H1 (cell line): ENCODE results near the gene MRPL55. TPM values are rescaled to one million over a fixed set of nuclear protein-coding genes. Genes with fewer than 3 reads are reported as not detected.

ENCODE experiments used
- CTCF ChIA-PET: fragments of 300-600 bp; sonication (Branson Sonifier 250); formaldehyde crosslinking; loops from one replicate; lab custom pipeline; 2021; ENCODE audit not compliant: partially characterized antibody; lab: Charles Lee
- POLR2A ChIA-PET: fragments of 300-600 bp; sonication (Branson Sonifier 250); formaldehyde crosslinking; loops from one replicate; lab custom pipeline; 2021; ENCODE audit warnings: inconsistent platforms; ENCODE audit not compliant: partially characterized antibody; lab: Charles Lee
- DNase-seq, 2 experiments: peaks; one replicate each; pipeline versions ENCODE4 v3.0.0 to v3.0.0-alpha.2; 2010 to 2022; ENCODE audit warnings: low spot score in 2 of 2, low read depth in 1 of 2, mixed read lengths in 1 of 2
- FAIRE-seq: peaks from 2 replicates; lab custom pipeline; 2011; peaks lifted over from hg19 to GRCh38; lab: Jason Lieb, UNC
- H2AFZ ChIP-seq: 2 replicates; pipeline ENCODE4 v1.8.1; 2012; ENCODE audit warnings: low read length, inconsistent platforms
- H2AK5ac ChIP-seq: 2 replicates; pipeline ENCODE4 v1.6.1; 2013; ENCODE audit warnings: low read depth, low read length
- H2BK120ac ChIP-seq: replicated peaks from 2 replicates; pipeline ENCODE3; 2013; ENCODE audit warnings: low read depth, low read length, inconsistent platforms
- H2BK12ac ChIP-seq: 2 replicates; pipeline ENCODE4 v1.6.1; 2013; ENCODE audit warnings: low read depth, low read length
- H2BK15ac ChIP-seq: 2 replicates; pipeline ENCODE4 v1.6.1; 2013; ENCODE audit warnings: low read length
- H2BK20ac ChIP-seq: 2 replicates; pipeline ENCODE4 v1.6.1; 2013; ENCODE audit warnings: low read length
- H2BK5ac ChIP-seq: 2 replicates; pipeline ENCODE4 v1.6.1; 2013; ENCODE audit warnings: low read depth, low read length
- H3K14ac ChIP-seq: 2 replicates; pipeline ENCODE4 v1.6.1; 2013; ENCODE audit warnings: inconsistent platforms; ENCODE audit not compliant: insufficient read length
- H3K18ac ChIP-seq: 2 replicates; pipeline ENCODE4 v1.6.1; 2013; ENCODE audit warnings: low read length; ENCODE audit errors: extremely low read depth
- H3K23ac ChIP-seq: 2 replicates; pipeline ENCODE4 v1.6.1; 2013; ENCODE audit warnings: inconsistent platforms; ENCODE audit not compliant: insufficient read length
- H3K23me2 ChIP-seq: 2 replicates; pipeline ENCODE4 v1.6.1; 2013; ENCODE audit warnings: low read depth, low read length
- H3K27ac ChIP-seq: 2 replicates; pipeline ENCODE4 v1.6.1; 2011; ENCODE audit warnings: low read depth, low read length, inconsistent platforms
- H3K27me3 ChIP-seq, 4 experiments: replicated peaks in 1 of 4; 1 replicate in 1 of 4; 2 replicates in 3 of 4; pipeline versions ENCODE4 v1.6.1 to v1.8.1; 2011 to 2013; ENCODE audit warnings: low read length in 3 of 4, mild to moderate bottlenecking in 3 of 4, inconsistent platforms in 2 of 4, mixed read lengths in 2 of 4, moderate library complexity in 1 of 4; ENCODE audit not compliant: control insufficient read depth in 3 of 4, insufficient read depth in 3 of 4; ENCODE audit errors: extremely low read depth in 1 of 4
- H3K36me3 ChIP-seq, 4 experiments: 2 replicates each; pipeline versions ENCODE4 v1.6.1 to v1.8.1; 2011 to 2013; ENCODE audit warnings: mild to moderate bottlenecking in 4 of 4, low read length in 3 of 4, moderate library complexity in 2 of 4, control low read depth in 1 of 4, inconsistent platforms in 1 of 4; ENCODE audit not compliant: insufficient read depth in 4 of 4, control insufficient read depth in 2 of 4
- H3K4ac ChIP-seq: replicated peaks from 2 replicates; pipeline ENCODE3; 2013; ENCODE audit warnings: low read length, low read depth, mixed read lengths, inconsistent platforms; ENCODE audit not compliant: insufficient read length
- H3K4me1 ChIP-seq, 4 experiments: replicated peaks in 1 of 4; 1 replicate in 1 of 4; 2 replicates in 3 of 4; pipeline versions ENCODE4 v1.6.1 to v1.8.1; 2011 to 2013; ENCODE audit warnings: low read length in 3 of 4, inconsistent platforms in 2 of 4, mixed read lengths in 1 of 4; ENCODE audit not compliant: insufficient read depth in 4 of 4, control insufficient read depth in 3 of 4
- H3K4me2 ChIP-seq, 2 experiments: 2 replicates each; pipeline versions ENCODE4 v1.6.1 to v1.8.1; 2011 to 2013; ENCODE audit warnings: low read depth in 2 of 2, low read length in 2 of 2, control low read depth in 1 of 2, inconsistent platforms in 1 of 2, mild to moderate bottlenecking in 1 of 2; ENCODE audit not compliant: insufficient read depth in 1 of 2
- H3K4me3 ChIP-seq, 4 experiments: fragments of 200-600, 300-600 bp in 1 of 4; sonication (generic), shearing (Covaris generic), sonication (Bioruptor Twin) in 1 of 4; 2 replicates each; pipeline versions ENCODE4 v1.5.1 to v1.8.1; 2011 to 2016; ENCODE audit warnings: low read length in 4 of 4, low read depth in 3 of 4, control low read depth in 2 of 4, inconsistent platforms in 2 of 4, mild to moderate bottlenecking in 2 of 4, mixed read lengths in 1 of 4, moderate library complexity in 1 of 4; ENCODE audit not compliant: insufficient read depth in 2 of 4; ENCODE audit errors: extremely low read depth in 1 of 4
- H3K56ac ChIP-seq: replicated peaks from 2 replicates; pipeline ENCODE3; 2013; ENCODE audit warnings: low read depth, mild to moderate bottlenecking, mixed read lengths, low read length, inconsistent platforms; ENCODE audit not compliant: insufficient read length
- H3K79me1 ChIP-seq: 2 replicates; pipeline ENCODE4 v1.6.1; 2013; ENCODE audit warnings: low read depth, low read length, control low read depth
- H3K79me2 ChIP-seq, 2 experiments: 2 replicates each; pipeline versions ENCODE4 v1.6.1 to v1.8.1; 2012 to 2013; ENCODE audit warnings: low read length in 2 of 2, mild to moderate bottlenecking in 2 of 2, inconsistent platforms in 1 of 2; ENCODE audit not compliant: insufficient read depth in 2 of 2, control insufficient read depth in 1 of 2
- H3K9ac ChIP-seq, 4 experiments: replicated peaks in 1 of 4; 1 replicate in 1 of 4; 2 replicates in 3 of 4; pipeline versions ENCODE4 v1.6.1 to v1.8.1; 2011 to 2013; ENCODE audit warnings: low read depth in 3 of 4, low read length in 3 of 4, control low read depth in 2 of 4, mild to moderate bottlenecking in 2 of 4, moderate library complexity in 2 of 4, inconsistent platforms in 1 of 4; ENCODE audit errors: extremely low read depth in 1 of 4
- H3K9me3 ChIP-seq, 2 experiments: 2 replicates each; pipeline versions ENCODE4 v1.6.1 to v1.8.1; 2012 to 2013; ENCODE audit warnings: mild to moderate bottlenecking in 2 of 2, moderate library complexity in 2 of 2, control low read depth in 1 of 2, inconsistent platforms in 1 of 2, low read depth in 1 of 2, low read length in 1 of 2, mixed read lengths in 1 of 2; ENCODE audit not compliant: insufficient read depth in 2 of 2
- H4K20me1 ChIP-seq, 2 experiments: replicated peaks in 1 of 2; 2 replicates each; pipeline versions ENCODE3 to v1.8.1; 2011 to 2013; ENCODE audit warnings: inconsistent platforms in 2 of 2, low read length in 2 of 2, mild to moderate bottlenecking in 1 of 2; ENCODE audit not compliant: insufficient read depth in 2 of 2, control insufficient read depth in 1 of 2
- H4K5ac ChIP-seq: 2 replicates; pipeline ENCODE4 v1.6.1; 2013; ENCODE audit warnings: low read length, low read depth, mixed read lengths, inconsistent platforms; ENCODE audit not compliant: insufficient read length
- H4K8ac ChIP-seq: 2 replicates; pipeline ENCODE4 v1.8.0; 2013; ENCODE audit warnings: mild to moderate bottlenecking, moderate library complexity, low read length, inconsistent platforms; ENCODE audit not compliant: insufficient read depth; ENCODE audit errors: extremely low read depth
- H4K91ac ChIP-seq: replicated peaks from 2 replicates; pipeline ENCODE3; 2013; ENCODE audit warnings: low read length, mixed read lengths, inconsistent platforms; ENCODE audit not compliant: insufficient read length
- POLR2A ChIP-seq, 2 experiments: IDR thresholded peaks; 1 replicate in 1 of 2; 2 replicates in 1 of 2; pipeline ENCODE4 v1.6.1; 2011; ENCODE audit warnings: low read depth in 2 of 2, low read length in 2 of 2, mild to moderate bottlenecking in 2 of 2; ENCODE audit errors: control extremely low read depth in 1 of 2
- RBBP5 ChIP-seq: IDR thresholded peaks from 2 replicates; pipeline ENCODE4 v1.7.1; 2012; ENCODE audit warnings: low read depth, mild to moderate bottlenecking, inconsistent platforms, low read length, moderate library complexity, borderline replicate concordance
- RXRA ChIP-seq: IDR thresholded peaks from 2 replicates; pipeline ENCODE4 v1.6.1; 2011; ENCODE audit warnings: low read depth, mild to moderate bottlenecking, low read length, moderate library complexity; ENCODE audit not compliant: insufficient read depth
- SUZ12 ChIP-seq: fragments of 200-600 bp; sonication (generic); IDR thresholded peaks from 2 replicates; pipeline ENCODE4 v1.6.1; 2012; ENCODE audit warnings: mild to moderate bottlenecking, inconsistent platforms, low read length, moderate library complexity, mixed read lengths
- TEAD4 ChIP-seq: IDR thresholded peaks from 2 replicates; pipeline ENCODE4 v1.6.1; 2012; ENCODE audit warnings: low read depth, low read length, inconsistent platforms, mixed read lengths
- WGBS, 2 experiments: shearing (Covaris generic) in 1 of 2; methylation state at CpG; one replicate each; pipeline versions ENCODE4 v1.1.6 to v1.1.7; 2013 to 2015; ENCODE audit warnings: low lambda C conversion rate in 2 of 2, mixed read lengths in 2 of 2, inconsistent platforms in 1 of 2, low coverage in 1 of 2, missing lambda C conversion rate in 1 of 2; ENCODE audit not compliant: insufficient replicate concordance in 2 of 2, insufficient coverage in 1 of 2, insufficient read length in 1 of 2; ENCODE audit errors: extremely low coverage in 1 of 2, missing lambda C conversion rate in 1 of 2; 5-methylcytosine and 5-hydroxymethylcytosine counted together
- polyA plus RNA-seq, 7 experiments: library from polyadenylated mRNA; depleted of rRNA in 3 of 7; stranded (reverse) in 5 of 7; unstranded in 2 of 7; fragments of >200 nt in 5 of 7; fragments of 200-250 nt in 2 of 7; gene quantifications; 1 replicate in 5 of 7; 2 replicates in 1 of 7; 4 replicates in 1 of 7; pipeline versions ENCODE4 v1.2.1 to v1.2.3, GENCODE V29; 2011 to 2013; ENCODE audit warnings: missing spikeins in 2 of 7, mixed read lengths in 2 of 7
- total RNA-seq: library from RNA; stranded (reverse); fragmentation: NEBNext Ultra II Directional; extraction: Animal tissue kit (Norgen Biotek cat#: 25700); gene quantifications from 2 replicates; pipeline ENCODE4 v1.2.1, GENCODE V29; 2021

Gene MRPL55
- total and polyA plus RNA-seq, 2 of the 8 experiments (the other 6 are each of a cell fraction or from before 2014, with no cell fraction given), result 59.0 to 244 TPM

DNA sequence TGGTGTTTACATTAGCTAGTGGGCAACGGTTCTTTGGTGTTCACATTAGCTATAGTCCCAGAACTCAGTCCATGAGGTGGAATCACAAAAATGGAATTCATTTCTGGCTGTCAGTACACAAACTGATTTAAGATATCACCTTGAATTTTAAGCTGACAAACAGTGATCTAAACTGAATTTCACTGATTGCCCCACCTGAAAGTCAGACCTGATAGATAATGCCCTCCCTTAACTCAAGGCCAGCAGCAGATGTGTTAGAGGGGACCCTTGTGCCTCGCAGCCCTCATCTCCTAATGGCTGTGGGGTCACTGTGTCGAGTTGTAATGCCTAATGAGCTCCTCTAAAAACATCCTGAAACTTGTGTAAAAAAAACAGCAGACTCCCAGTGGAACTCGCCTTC is 18.0 kb downstream of the MRPL55 start:
- H3K4ac ChIP-seq, result no peak overlapping the region
- CTCF ChIA-PET, result interaction anchor here (0.6 to 2.9 kb wide), 7 partner anchors 10 to 381 kb away, joined by 3 to 14 read pairs (median 4); no protein-coding TSS in a partner anchor
- no peak overlapping the region for H3K23ac ChIP-seq
- no peak overlapping the region for H3K4me2 ChIP-seq
- no peaks in the 10 kb centered on the region for H3K27me3 ChIP-seq
- H3K9ac ChIP-seq, result no peak overlapping the region
- H3K79me1 ChIP-seq, result peaks cover 50% of the 10 kb centered on the region
- H3K23me2 ChIP-seq, result no peaks in the 10 kb centered on the region
- no peak overlapping the region for H2BK15ac ChIP-seq
- no peak overlapping the region for H4K8ac ChIP-seq
- H3K9me3 ChIP-seq, result peaks cover 3 to 5% of the 10 kb centered on the region in 2 experiments; a peak in 3 of 4 replicates
- H2BK5ac ChIP-seq, result no peak overlapping the region
- H2BK20ac ChIP-seq, result no peak overlapping the region
- H3K4me3 ChIP-seq, result no peak overlapping the region
- no peak overlapping the region for H3K18ac ChIP-seq
- H3K36me3 ChIP-seq, result no peaks in the 10 kb centered on the region
- no peak overlapping the region for H4K5ac ChIP-seq
- no peak for DNase-seq
- POLR2A ChIA-PET, result interaction anchor here (1.3 to 7.1 kb wide), 2 partner anchors 9 kb away, joined by 5 to 53 read pairs; partner anchors contain the start of gene ARF1
- H2AK5ac ChIP-seq, result no peak overlapping the region
- H2BK120ac ChIP-seq, result no peak overlapping the region
- no peak overlapping the region for H3K14ac ChIP-seq
- no peak overlapping the region for H4K91ac ChIP-seq
- peaks cover 78 to 100% of the 10 kb centered on the region in 2 experiments for H3K79me2 ChIP-seq
- no peak for FAIRE-seq
- no peak overlapping the region for H3K27ac ChIP-seq
- H3K56ac ChIP-seq, result no peak overlapping the region
- H4K20me1 ChIP-seq, result peaks cover 52 to 73% of the 10 kb centered on the region in 2 experiments
- no peak overlapping the region for H2AFZ ChIP-seq
- H2BK12ac ChIP-seq, result no peak overlapping the region
- peaks cover 0 to 3% (median 0%) of the 10 kb centered on the region in 4 experiments; a peak in 3 of 7 replicates for H3K4me1 ChIP-seq
- WGBS, 2 experiments, result 94% methylated on average over 4 of the region's 4 CpGs; no CpG with 5 or more reads in 1 of the 2 experiments
- TF ChIP-seq TEAD4, result no peak
- peak in 1 of 2 experiments; percentile 34; a peak in 1 of 3 replicates for TF ChIP-seq POLR2A (IDR thresholded peaks at IDR 0.05; ENCODE audit: control extremely low read depth in 1 of 2, low read depth in 2 of 2, low read length in 2 of 2)
- no peak for TF ChIP-seq SUZ12
- no peak for TF ChIP-seq RBBP5
- no peak for TF ChIP-seq RXRA
